D341Med (cell line): Measurements from ENCODE around the gene DNMT1.

Experiments
- DNase-seq: peaks from one replicate; pipeline ENCODE4 v3.0.0; 2012; ENCODE audit warnings: low spot score

The DNMT1 gene

GRCh38 chr19:10092648-10093294, 102.0 kb downstream of the DNMT1 start:
- DNase-seq, result no peak

- no peak for DNase-seq
These were observed 102.7 kb downstream of the DNMT1 start for GRCh38 chr19:10091895-10092641.

GRCh38 chr19:10091370-10091687, 103.4 kb downstream of the DNMT1 start:
- no peak for DNase-seq

- DNase-seq, result no peak
These were observed 104.9 kb downstream of the DNMT1 start for GRCh38 chr19:10089801-10090375.

- DNase-seq, result no peak
These were observed 105.7 kb downstream of the DNMT1 start for GRCh38 chr19:10088949-10089554.

GRCh38 chr19:10087296-10088061, 107.3 kb downstream of the DNMT1 start:
- no peak for DNase-seq

GRCh38 chr19:10086591-10087192, 108.1 kb downstream of the DNMT1 start:
- no peak for DNase-seq

- DNase-seq, result peak; percentile 81
These were observed 108.8 kb downstream of the DNMT1 start, which contains the start of gene SHFL for GRCh38 chr19:10085641-10086590. SHFL (plus strand) TSS chr19:10086317; CDS start chr19:10086428, 111 bp downstream.

- DNase-seq, result no peak
These were observed 110.0 kb downstream of the DNMT1 start for GRCh38 chr19:10084803-10085202.

- DNase-seq, result no peak
These were observed 110.8 kb downstream of the DNMT1 start for GRCh38 chr19:10083911-10084310.
